Mesendoderm (in vitro differentiated cells): ENCODE measurements around the gene LAMA2.

Experiments used
- DNase-seq: peaks from one replicate; pipeline ENCODE4 v3.0.0; 2013
- H2AK5ac ChIP-seq: 2 replicates; pipeline ENCODE4 v1.6.1; 2013; ENCODE audit warnings: low read length, inconsistent platforms
- H2BK120ac ChIP-seq: 2 replicates; pipeline ENCODE4 v1.6.1; 2013; ENCODE audit warnings: low read depth, mild to moderate bottlenecking, low read length, moderate library complexity, mixed read lengths
- H2BK15ac ChIP-seq: replicated peaks from 2 replicates; pipeline ENCODE4 v1.6.1; 2013; ENCODE audit warnings: low read depth, mild to moderate bottlenecking, moderate library complexity
- H2BK5ac ChIP-seq: 2 replicates; pipeline ENCODE4 v1.6.1; 2013; ENCODE audit warnings: low read length, inconsistent platforms
- H3K18ac ChIP-seq: 2 replicates; pipeline ENCODE4 v1.6.1; 2013; ENCODE audit warnings: mild to moderate bottlenecking, low read length, mixed read lengths
- H3K23ac ChIP-seq: one replicate; pipeline ENCODE4 v1.6.1; 2013; ENCODE audit warnings: low read length
- H3K27ac ChIP-seq: 2 replicates; pipeline ENCODE4 v1.5.1; 2013; ENCODE audit warnings: low read depth, mild to moderate bottlenecking, inconsistent platforms, low read length, moderate library complexity
- H3K27me3 ChIP-seq: 2 replicates; pipeline ENCODE4 v1.6.1; 2013; ENCODE audit warnings: low read length, control low read depth, mild to moderate bottlenecking, inconsistent platforms; ENCODE audit not compliant: insufficient read depth, poor library complexity
- H3K36me3 ChIP-seq: 2 replicates; pipeline ENCODE4 v1.6.1; 2013; ENCODE audit warnings: low read length, inconsistent platforms; ENCODE audit not compliant: control insufficient read depth, insufficient read depth
- H3K4ac ChIP-seq: one replicate; pipeline ENCODE4 v1.6.1; 2013; ENCODE audit warnings: low read depth, mild to moderate bottlenecking, low read length, moderate library complexity
- H3K4me1 ChIP-seq: 2 replicates; pipeline ENCODE4 v1.6.1; 2013; ENCODE audit warnings: low read depth, low read length, inconsistent platforms; ENCODE audit not compliant: control insufficient read depth
- H3K4me2 ChIP-seq: 2 replicates; pipeline ENCODE4 v1.6.1; 2013; ENCODE audit warnings: low read length
- H3K4me3 ChIP-seq: 2 replicates; pipeline ENCODE4 v1.5.1; 2013; ENCODE audit warnings: mild to moderate bottlenecking, low read length
- H3K56ac ChIP-seq: one replicate; pipeline ENCODE4 v1.6.1; 2013; ENCODE audit warnings: low read length
- H3K79me1 ChIP-seq: 2 replicates; pipeline ENCODE4 v1.6.1; 2013; ENCODE audit warnings: low read length, inconsistent platforms
- H3K79me2 ChIP-seq: 2 replicates; pipeline ENCODE4 v1.6.1; 2013; ENCODE audit warnings: mild to moderate bottlenecking, low read length; ENCODE audit not compliant: control insufficient read depth, insufficient read depth
- H3K9ac ChIP-seq: 2 replicates; pipeline ENCODE4 v1.6.1; 2013; ENCODE audit warnings: low read length, inconsistent platforms
- H4K5ac ChIP-seq: one replicate; pipeline ENCODE4 v1.6.1; 2013; ENCODE audit warnings: low read length
- H4K8ac ChIP-seq: one replicate; pipeline ENCODE4 v1.6.1; 2013; ENCODE audit warnings: low read depth, mild to moderate bottlenecking, control low read depth, low read length, moderate library complexity
- WGBS: extraction: QIAGEN DNeasy Blood & Tissue Kit; methylation state at CpG from one replicate; pipeline ENCODE4 v1.1.7; 2013; ENCODE audit warnings: low lambda C conversion rate, missing lambda C conversion rate; ENCODE audit not compliant: insufficient coverage; ENCODE audit errors: extremely low coverage; 5-methylcytosine and 5-hydroxymethylcytosine counted together

Gene LAMA2

DNA sequence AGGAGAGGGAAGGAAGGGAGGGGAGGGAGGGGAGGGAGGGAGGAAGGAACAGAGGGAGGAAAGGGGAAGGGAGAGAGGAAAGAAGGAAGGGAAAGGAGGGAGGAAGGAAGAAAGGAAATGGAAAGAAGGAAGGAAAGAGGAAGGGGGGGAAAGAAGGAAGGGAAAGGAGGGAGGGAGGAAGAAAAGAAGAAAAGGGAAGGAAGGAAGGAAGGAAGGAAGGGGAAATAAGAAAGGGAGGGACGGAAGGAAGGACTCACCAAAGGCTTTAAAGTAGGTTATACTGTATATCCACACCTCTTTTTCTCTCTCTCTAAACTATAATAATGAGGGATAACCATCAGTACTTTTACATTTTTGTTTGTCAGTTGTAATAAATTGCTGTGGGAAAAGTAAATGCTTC lies 502.2 kb downstream of the LAMA2 start:
- Histone ChIP-seq H3K56ac (no peak overlapping the region), H2BK5ac (no peak overlapping the region), H3K4me1 (no peaks in the 10 kb centered on the region), H2BK15ac (no peak overlapping the region), H3K9ac (no peak overlapping the region), H3K4me3 (no peak overlapping the region), H3K4me2 (no peak overlapping the region), H3K27me3 (no peaks in the 10 kb centered on the region), H2AK5ac (no peak overlapping the region), H3K18ac (no peak overlapping the region), H3K79me1 (no peaks in the 10 kb centered on the region), H3K4ac (no peak overlapping the region), H3K79me2 (no peaks in the 10 kb centered on the region), H3K23ac (no peak overlapping the region), H2BK120ac (no peak overlapping the region), H3K27ac (no peak overlapping the region), H3K36me3 (no peaks in the 10 kb centered on the region), H4K5ac (no peak overlapping the region), H4K8ac (no peak overlapping the region)
- no peak for DNase-seq
- WGBS = no CpG with 5 or more reads among the region's 1 CpG

- H3K18ac ChIP-seq = no peak overlapping the region
- DNase-seq = no peak
- no peak overlapping the region for H3K56ac ChIP-seq
- no peak overlapping the region for H4K5ac ChIP-seq
- no peak overlapping the region for H4K8ac ChIP-seq
- no peaks in the 10 kb centered on the region for H3K36me3 ChIP-seq
- no peaks in the 10 kb centered on the region for H3K79me1 ChIP-seq
- no peaks in the 10 kb centered on the region for H3K4me1 ChIP-seq
- no peak overlapping the region for H2BK120ac ChIP-seq
- no peak overlapping the region for H3K4me3 ChIP-seq
- H3K27me3 ChIP-seq = no peaks in the 10 kb centered on the region
- H3K4ac ChIP-seq = no peak overlapping the region
- no peak overlapping the region for H2BK15ac ChIP-seq
- H3K9ac ChIP-seq = no peak overlapping the region
- H3K79me2 ChIP-seq = no peaks in the 10 kb centered on the region
- H3K4me2 ChIP-seq = no peak overlapping the region
- no peak overlapping the region for H2AK5ac ChIP-seq
- no peak overlapping the region for H2BK5ac ChIP-seq
- WGBS = no CpG with 5 or more reads among the region's 2 CpGs
- H3K27ac ChIP-seq = no peak overlapping the region
- no peak overlapping the region for H3K23ac ChIP-seq
Observed at GRCh38 chr6:129390900-129391299, 508.0 kb downstream of the LAMA2 start.

DNA sequence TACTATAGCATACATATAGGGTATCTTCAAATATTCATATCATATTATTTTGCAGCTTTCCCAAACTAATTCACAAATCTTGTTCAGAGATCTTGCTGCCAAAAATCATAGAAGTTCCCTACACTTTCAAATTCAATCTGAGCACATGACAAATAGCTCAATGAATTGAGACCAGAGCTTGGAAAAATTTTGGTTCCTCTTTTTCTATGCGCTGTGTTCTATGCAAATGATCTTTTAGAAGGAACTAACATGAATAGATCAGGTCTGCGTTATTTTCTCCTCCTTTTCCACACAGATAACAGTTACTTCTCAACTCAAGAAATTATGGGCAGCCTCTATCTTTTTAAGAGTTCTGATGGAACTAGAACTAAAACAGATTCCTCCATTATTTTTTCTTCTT lies 510.7 kb downstream of the LAMA2 start:
- WGBS = no CpG with 5 or more reads among the region's 2 CpGs
- Histone ChIP-seq H4K8ac (no peak overlapping the region), H3K79me1 (no peaks in the 10 kb centered on the region), H3K4me2 (no peak overlapping the region), H4K5ac (no peak overlapping the region), H2BK120ac (no peak overlapping the region), H3K18ac (no peak overlapping the region), H3K9ac (no peak overlapping the region), H2BK5ac (no peak overlapping the region), H3K79me2 (no peaks in the 10 kb centered on the region), H3K4me3 (no peak overlapping the region), H3K4me1 (no peaks in the 10 kb centered on the region), H3K56ac (no peak overlapping the region), H3K23ac (no peak overlapping the region), H2BK15ac (no peak overlapping the region), H3K27ac (no peak overlapping the region), H2AK5ac (no peak overlapping the region), H3K27me3 (no peaks in the 10 kb centered on the region), H3K36me3 (no peaks in the 10 kb centered on the region), H3K4ac (no peak overlapping the region)
- DNase-seq = no peak

DNA sequence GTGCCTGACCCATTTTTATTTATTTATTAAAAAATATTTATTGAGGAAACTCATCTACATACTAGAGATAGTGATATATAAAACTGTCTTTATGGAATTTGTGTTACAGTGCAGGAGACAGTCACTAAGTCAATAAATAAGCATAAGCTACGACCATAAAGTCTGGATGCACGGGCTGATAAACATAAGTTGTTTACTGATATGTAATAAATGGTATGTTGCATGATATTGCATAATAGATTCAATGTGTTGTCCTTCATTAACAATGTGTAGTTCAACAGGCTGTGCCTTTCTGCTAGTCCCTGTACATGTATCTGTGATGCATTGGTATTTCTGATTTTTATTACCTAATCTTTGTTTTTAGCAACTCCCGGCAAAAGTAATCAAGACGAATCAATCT lies 515.8 kb downstream of the LAMA2 start:
- no peak overlapping the region for H2AK5ac ChIP-seq
- H3K56ac ChIP-seq = no peak overlapping the region
- H3K36me3 ChIP-seq = no peaks in the 10 kb centered on the region
- H3K9ac ChIP-seq = no peak overlapping the region
- no peak overlapping the region for H3K18ac ChIP-seq
- no peaks in the 10 kb centered on the region for H3K79me2 ChIP-seq
- H3K4me3 ChIP-seq = no peak overlapping the region
- H3K4me1 ChIP-seq = no peaks in the 10 kb centered on the region
- DNase-seq = no peak
- no peak overlapping the region for H2BK120ac ChIP-seq
- no peak overlapping the region for H4K8ac ChIP-seq
- no CpG with 5 or more reads among the region's 4 CpGs for WGBS
- H2BK15ac ChIP-seq = no peak overlapping the region
- no peaks in the 10 kb centered on the region for H3K27me3 ChIP-seq
- H3K4me2 ChIP-seq = no peak overlapping the region
- H3K4ac ChIP-seq = no peak overlapping the region
- H3K23ac ChIP-seq = no peak overlapping the region
- H4K5ac ChIP-seq = no peak overlapping the region
- H2BK5ac ChIP-seq = no peak overlapping the region
- H3K79me1 ChIP-seq = no peaks in the 10 kb centered on the region
- H3K27ac ChIP-seq = no peak overlapping the region

- DNase-seq = peak; percentile 20
- H3K36me3 ChIP-seq = no peaks in the 10 kb centered on the region
- H3K79me1 ChIP-seq = no peaks in the 10 kb centered on the region
- H3K4me1 ChIP-seq = no peaks in the 10 kb centered on the region
- no peak overlapping the region for H3K27ac ChIP-seq
- no peak overlapping the region for H2BK15ac ChIP-seq
- H4K8ac ChIP-seq = no peak overlapping the region
- H3K27me3 ChIP-seq = no peaks in the 10 kb centered on the region
- H2AK5ac ChIP-seq = no peak overlapping the region
- no peak overlapping the region for H2BK120ac ChIP-seq
- no peak overlapping the region for H3K4me2 ChIP-seq
- H3K4ac ChIP-seq = no peak overlapping the region
- no peak overlapping the region for H3K23ac ChIP-seq
- no peak overlapping the region for H3K4me3 ChIP-seq
- WGBS = no CpG with 5 or more reads among the region's 1 CpG
- H3K9ac ChIP-seq = no peak overlapping the region
- no peak overlapping the region for H3K18ac ChIP-seq
- H3K56ac ChIP-seq = no peak overlapping the region
- no peaks in the 10 kb centered on the region for H3K79me2 ChIP-seq
- no peak overlapping the region for H4K5ac ChIP-seq
- no peak overlapping the region for H2BK5ac ChIP-seq
Observed at GRCh38 chr6:129402244-129402643, 519.3 kb downstream of the LAMA2 start.

- Histone ChIP-seq H3K4me1 (no peaks in the 10 kb centered on the region), H2BK5ac (no peak overlapping the region), H2BK15ac (no peak overlapping the region), H3K27ac (no peak overlapping the region), H3K9ac (no peak overlapping the region), H4K5ac (no peak overlapping the region), H3K56ac (no peak overlapping the region), H3K36me3 (no peaks in the 10 kb centered on the region), H3K4ac (no peak overlapping the region), H3K18ac (no peak overlapping the region), H3K79me1 (no peaks in the 10 kb centered on the region), H2BK120ac (no peak overlapping the region), H3K27me3 (no peaks in the 10 kb centered on the region), H4K8ac (no peak overlapping the region), H3K4me3 (no peak overlapping the region), H3K4me2 (no peak overlapping the region), H2AK5ac (no peak overlapping the region), H3K23ac (no peak overlapping the region), H3K79me2 (no peaks in the 10 kb centered on the region)
- DNase-seq = no peak
- WGBS = no CpG with 5 or more reads among the region's 1 CpG
Observed at GRCh38 chr6:129411092-129411491, 528.2 kb downstream of the LAMA2 start.
